Type B pancreatic cell (in vitro differentiated cells): ENCODE data around the gene ORAI1. TPM values are rescaled to one million over a fixed set of nuclear protein-coding genes. Genes with fewer than 3 reads are reported as not detected.

ENCODE experiments used
- DNase-seq: peaks from one replicate; pipeline ENCODE4 v3.0.0; 2021; ENCODE audit warnings: mixed read lengths; ENCODE audit not compliant: unreplicated experiment; ENCODE audit errors: extremely low spot score
- H3K27ac Mint-ChIP-seq: 2 replicates; pipeline ENCODE4 v1.8.0; 2021; ENCODE audit warnings: mild to moderate bottlenecking, mixed read lengths
- H3K27me3 Mint-ChIP-seq: 2 replicates; pipeline ENCODE4 v1.8.0; 2021; ENCODE audit warnings: mixed read lengths
- H3K36me3 Mint-ChIP-seq: 2 replicates; pipeline ENCODE4 v1.8.0; 2021; ENCODE audit warnings: mixed read lengths
- H3K4me1 Mint-ChIP-seq: one replicate; pipeline ENCODE4 v1.8.0; 2021; ENCODE audit warnings: mixed read lengths; ENCODE audit not compliant: unreplicated experiment
- H3K4me3 Mint-ChIP-seq: 2 replicates; pipeline ENCODE4 v1.8.0; 2021; ENCODE audit warnings: mild to moderate bottlenecking, mixed read lengths
- H3K9me3 Mint-ChIP-seq: 2 replicates; pipeline ENCODE4 v1.8.0; 2021; ENCODE audit warnings: mixed read lengths
- long read RNA-seq: library from polyadenylated mRNA; unstranded; transcript quantifications from one replicate; pipeline ENCODE4 v2.0.0, GENCODE V29; 2020
- total RNA-seq: library from RNA; stranded (reverse); gene quantifications from 2 replicates; pipeline ENCODE4 v1.2.1, GENCODE V29; 2021; ENCODE audit warnings: low replicate concordance
- TF ChIP-seq, protein P1 (sequence below): fragments of 200-600 bp; sonication (generic); conservative IDR thresholded peaks from 2 replicates; pipeline ENCODE4 v1.5.0; 2021; ENCODE audit warnings: antibody characterized with exemption, mild to moderate bottlenecking

ORAI1 gene
- total RNA-seq = 10.5 and 12.9 TPM in 2 replicates
- long read RNA-seq = 0 reads

- no peaks in the 10 kb centered on the region for H3K27me3 Mint-ChIP-seq
- H3K27ac Mint-ChIP-seq = peak within 1 kb of the TSS; percentile 91
- H3K4me1 Mint-ChIP-seq = peaks cover 19% of the 10 kb centered on the region
- H3K9me3 Mint-ChIP-seq = no peaks in the 10 kb centered on the region
- peak; percentile 97 for DNase-seq
- no peaks in the 10 kb centered on the region for H3K36me3 Mint-ChIP-seq
- TF ChIP-seq, protein P1, sequence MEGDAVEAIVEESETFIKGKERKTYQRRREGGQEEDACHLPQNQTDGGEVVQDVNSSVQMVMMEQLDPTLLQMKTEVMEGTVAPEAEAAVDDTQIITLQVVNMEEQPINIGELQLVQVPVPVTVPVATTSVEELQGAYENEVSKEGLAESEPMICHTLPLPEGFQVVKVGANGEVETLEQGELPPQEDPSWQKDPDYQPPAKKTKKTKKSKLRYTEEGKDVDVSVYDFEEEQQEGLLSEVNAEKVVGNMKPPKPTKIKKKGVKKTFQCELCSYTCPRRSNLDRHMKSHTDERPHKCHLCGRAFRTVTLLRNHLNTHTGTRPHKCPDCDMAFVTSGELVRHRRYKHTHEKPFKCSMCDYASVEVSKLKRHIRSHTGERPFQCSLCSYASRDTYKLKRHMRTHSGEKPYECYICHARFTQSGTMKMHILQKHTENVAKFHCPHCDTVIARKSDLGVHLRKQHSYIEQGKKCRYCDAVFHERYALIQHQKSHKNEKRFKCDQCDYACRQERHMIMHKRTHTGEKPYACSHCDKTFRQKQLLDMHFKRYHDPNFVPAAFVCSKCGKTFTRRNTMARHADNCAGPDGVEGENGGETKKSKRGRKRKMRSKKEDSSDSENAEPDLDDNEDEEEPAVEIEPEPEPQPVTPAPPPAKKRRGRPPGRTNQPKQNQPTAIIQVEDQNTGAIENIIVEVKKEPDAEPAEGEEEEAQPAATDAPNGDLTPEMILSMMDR = no peak
- peak within 1 kb of the TSS; percentile 90 for H3K4me3 Mint-ChIP-seq
These were observed at the start of gene ORAI1 for GRCh38 chr12:121626087-121626852. TSS of gene ORAI1 (plus strand) at chr12:121626530.

- H3K9me3 Mint-ChIP-seq = no peaks in the 10 kb centered on the region
- H3K27me3 Mint-ChIP-seq = no peaks in the 10 kb centered on the region
- peaks cover 9% of the 10 kb centered on the region for H3K36me3 Mint-ChIP-seq
- peaks cover 44% of the 10 kb centered on the region for H3K4me1 Mint-ChIP-seq
- H3K4me3 Mint-ChIP-seq = peak overlapping the region; percentile 82
- no peak for DNase-seq
- TF ChIP-seq, protein P1 = no peak
- H3K27ac Mint-ChIP-seq = peak overlapping the region; percentile 79
These were observed 49.4 kb upstream of the ORAI1 start for GRCh38 chr12:121576851-121577391.

DNA sequence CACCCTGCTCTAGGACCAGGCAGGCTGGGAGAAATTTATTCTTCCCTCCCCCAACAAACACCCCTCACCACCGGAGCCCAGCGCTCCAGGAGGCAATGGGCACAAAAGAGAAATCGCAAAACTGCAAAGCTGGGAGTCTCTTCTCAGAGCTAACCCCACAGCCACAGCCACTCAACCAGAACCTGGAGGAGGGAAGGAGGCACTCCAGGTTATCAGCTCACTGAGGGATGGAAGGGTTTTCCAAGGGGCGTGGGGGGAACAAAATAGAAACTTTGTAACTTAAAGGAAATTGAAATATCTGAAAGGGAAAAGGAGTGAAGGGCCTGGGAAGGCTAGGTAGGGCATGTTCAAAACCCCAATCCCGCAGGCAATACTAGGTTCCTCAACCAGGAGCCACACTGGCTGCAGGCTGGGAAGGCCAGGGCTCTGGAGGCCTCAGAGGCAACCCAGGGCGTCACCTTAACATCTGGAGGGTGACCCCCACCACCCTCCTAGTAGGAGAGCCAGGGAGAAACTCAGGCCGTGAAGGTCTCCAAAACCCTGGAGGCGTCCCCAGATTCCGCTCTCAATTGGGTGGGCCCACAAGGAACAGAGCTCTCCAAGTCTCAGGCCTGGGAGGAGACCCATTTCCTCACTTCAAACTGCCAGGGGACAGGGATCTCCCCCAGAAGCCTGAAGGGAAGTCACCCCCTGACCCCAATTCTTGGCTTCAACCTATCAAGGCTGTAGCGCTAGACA is 48.7 kb upstream of the ORAI1 start:
- Mint-ChIP-seq H3K27me3 (no peaks in the 10 kb centered on the region), H3K4me1 (peaks cover 48% of the 10 kb centered on the region), H3K4me3 (peak overlapping the region; percentile 82), H3K27ac (peak overlapping the region; percentile 79), H3K9me3 (no peaks in the 10 kb centered on the region), H3K36me3 (peaks cover 4% of the 10 kb centered on the region)
- no peak for DNase-seq
- TF ChIP-seq, protein P1 = no peak

DNA sequence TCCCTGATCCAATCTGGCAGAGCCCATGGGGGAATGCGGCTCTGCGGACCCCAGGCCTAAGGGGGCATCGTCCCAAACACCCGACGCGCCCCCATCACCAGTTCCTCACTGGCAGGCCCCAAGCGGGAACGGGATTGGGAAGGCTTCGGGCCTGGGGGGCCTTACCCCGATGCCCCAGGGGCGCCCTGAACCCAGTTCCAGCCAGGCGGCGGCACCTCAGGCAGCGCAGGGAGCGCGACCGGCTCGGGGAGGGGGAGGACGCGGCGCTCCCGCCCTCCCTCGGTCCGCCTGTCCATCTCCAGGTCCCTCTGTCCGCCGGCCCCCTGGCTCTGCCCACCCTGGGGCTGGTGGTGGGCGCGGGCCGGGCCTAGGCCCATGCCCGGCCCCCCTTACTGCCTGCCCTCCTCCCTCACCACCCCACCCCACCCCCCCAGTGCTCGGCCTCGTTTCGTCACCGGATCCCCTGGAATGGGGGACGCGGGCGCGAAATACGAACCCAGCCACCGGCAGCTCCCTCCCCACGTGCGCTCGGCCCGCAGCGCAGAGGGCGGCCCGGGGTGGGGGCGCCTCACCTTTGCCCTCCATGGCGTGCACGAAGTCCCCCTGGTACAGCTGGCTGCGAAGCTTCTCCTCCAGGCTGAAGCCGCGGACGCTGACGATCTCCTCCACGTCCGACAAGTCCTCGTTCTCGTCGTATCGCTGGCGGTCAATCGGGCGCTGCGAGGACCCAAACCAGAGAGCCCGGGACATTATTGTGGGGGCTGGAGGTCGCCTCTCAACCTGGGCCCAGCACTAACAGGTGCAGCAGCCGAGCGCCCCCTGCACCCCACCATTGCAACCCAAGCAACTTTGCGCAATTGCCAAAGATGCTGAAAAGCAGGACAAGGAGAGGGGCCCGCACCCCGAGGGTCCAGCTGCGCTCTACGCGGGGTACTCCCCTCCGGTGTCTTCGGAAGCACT is 47.8 kb upstream of the ORAI1 start:
- TF ChIP-seq, protein P1 = no peak
- peak overlapping the region; percentile 86 for H3K4me3 Mint-ChIP-seq
- no peak for DNase-seq

More for the DNA sequence above, 47.8 kb upstream of the ORAI1 start:
- Mint-ChIP-seq H3K4me1 (peaks cover 54% of the 10 kb centered on the region), H3K36me3 (peaks cover 4% of the 10 kb centered on the region), H3K27ac (no peak overlapping the region), H3K9me3 (no peaks in the 10 kb centered on the region), H3K27me3 (no peaks in the 10 kb centered on the region)
